ENCODE data around the gene IER2.

- no peak for TF ChIP-seq CTCF (IDR thresholded peaks at IDR 0.05; ENCODE audit: low read depth, low read length)
- no peak for TF ChIP-seq EZH2phosphoT487 (IDR thresholded peaks at IDR 0.05; ENCODE audit: low read depth)
Observed at GRCh38 chr19:13189600-13189999, 39.4 kb downstream of the IER2 start.

Data from OCI-LY3 (cell line).